ENCODE data around the gene LEP.

- TF ChIP-seq POLR2AphosphoS5 (IDR thresholded peaks at IDR 0.05) (no peak), POLR2A (IDR thresholded peaks at IDR 0.05) (no peak)
Observed at GRCh38 chr7:128233471-128233870, 7.6 kb upstream of the LEP start.
